CD4-positive, alpha-beta T cell treated with Interleukin-6 at 100 ng/mL for 8 hours (primary cell): ENCODE results near the gene FAM3B.

Source experiments
- DNase-seq: peaks from one replicate; pipeline ENCODE4 v3.0.0-alpha.2; 2020; ENCODE audit warnings: mixed read lengths, low spot score

Gene FAM3B

DNA sequence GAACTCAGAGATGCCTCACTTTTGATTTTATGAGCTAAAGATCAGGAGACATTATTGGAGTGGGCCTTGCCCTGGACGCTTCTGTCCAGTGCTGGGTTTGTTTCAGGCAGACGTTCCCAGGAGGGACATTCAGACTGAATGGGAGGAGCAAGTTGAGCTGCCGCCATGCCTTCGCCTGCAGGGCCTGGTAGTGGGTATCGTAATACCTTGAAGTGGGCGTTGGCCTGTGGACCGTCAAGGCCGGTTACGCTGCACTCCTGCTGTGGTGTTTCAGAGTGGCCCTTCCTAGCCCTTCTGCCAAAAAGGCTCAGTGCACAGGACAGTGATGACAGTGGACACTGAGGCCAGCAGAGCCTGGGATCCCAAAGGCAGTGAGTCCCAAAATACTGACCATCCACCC is 1.6 kb downstream of the FAM3B start:
- DNase-seq = no peak

DNA sequence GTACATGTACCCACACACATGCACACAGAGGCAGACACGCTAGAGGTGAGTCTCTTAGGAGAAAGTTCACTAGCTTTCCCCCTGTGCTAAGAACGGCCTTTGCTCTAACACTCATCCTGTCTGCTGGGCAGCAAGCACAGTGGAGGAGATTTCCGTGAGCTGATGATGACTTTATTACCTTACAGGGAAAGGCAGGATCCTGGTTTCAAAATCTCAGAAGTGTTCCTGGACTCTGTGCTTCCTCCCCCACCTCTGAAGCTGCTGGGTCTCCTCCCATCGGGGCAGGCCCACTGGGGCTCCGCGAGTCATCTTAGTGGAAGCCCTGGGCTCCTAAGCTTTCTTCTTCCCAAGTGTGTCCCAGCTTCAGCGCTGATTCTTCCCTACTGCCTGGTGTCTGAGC is 2.7 kb downstream of the FAM3B start:
- no peak for DNase-seq

DNA sequence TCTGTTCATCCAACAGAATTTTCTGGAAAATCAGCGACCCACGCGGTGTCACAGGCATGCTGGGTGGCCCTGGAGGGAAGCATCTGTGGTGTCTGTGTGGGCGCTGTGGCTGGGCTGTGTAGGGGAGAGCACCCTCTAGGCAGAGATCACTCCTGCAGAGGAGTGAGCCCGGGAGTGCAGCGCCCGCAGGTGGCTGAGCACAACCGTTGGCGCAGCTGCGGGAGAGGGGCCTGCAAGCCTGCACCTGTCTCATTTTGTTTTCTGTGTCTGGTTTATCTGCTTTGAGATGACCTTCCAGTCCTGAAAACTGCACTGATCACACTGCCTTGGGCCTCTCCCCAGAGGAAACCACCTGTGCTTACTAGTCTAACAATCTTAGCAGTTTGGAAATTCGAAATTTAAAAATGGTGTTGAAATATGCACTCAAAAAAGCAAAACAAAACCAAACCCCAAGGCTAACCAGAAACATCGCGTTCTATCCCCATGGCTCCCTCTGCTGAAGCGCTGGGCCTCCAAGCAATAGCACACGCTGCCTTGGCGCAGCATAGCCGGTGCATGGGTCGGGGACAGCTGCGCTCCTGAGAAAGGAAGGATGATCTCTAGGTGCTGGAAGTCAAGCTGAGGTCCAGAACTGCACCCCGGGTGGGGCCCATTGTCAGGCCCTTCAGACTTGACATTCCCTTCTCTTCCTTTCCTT is 4.8 kb downstream of the FAM3B start:
- DNase-seq = no peak

- no peak for DNase-seq
Observed at GRCh38 chr21:41321908-41322495, 5.4 kb downstream of the FAM3B start.

DNA sequence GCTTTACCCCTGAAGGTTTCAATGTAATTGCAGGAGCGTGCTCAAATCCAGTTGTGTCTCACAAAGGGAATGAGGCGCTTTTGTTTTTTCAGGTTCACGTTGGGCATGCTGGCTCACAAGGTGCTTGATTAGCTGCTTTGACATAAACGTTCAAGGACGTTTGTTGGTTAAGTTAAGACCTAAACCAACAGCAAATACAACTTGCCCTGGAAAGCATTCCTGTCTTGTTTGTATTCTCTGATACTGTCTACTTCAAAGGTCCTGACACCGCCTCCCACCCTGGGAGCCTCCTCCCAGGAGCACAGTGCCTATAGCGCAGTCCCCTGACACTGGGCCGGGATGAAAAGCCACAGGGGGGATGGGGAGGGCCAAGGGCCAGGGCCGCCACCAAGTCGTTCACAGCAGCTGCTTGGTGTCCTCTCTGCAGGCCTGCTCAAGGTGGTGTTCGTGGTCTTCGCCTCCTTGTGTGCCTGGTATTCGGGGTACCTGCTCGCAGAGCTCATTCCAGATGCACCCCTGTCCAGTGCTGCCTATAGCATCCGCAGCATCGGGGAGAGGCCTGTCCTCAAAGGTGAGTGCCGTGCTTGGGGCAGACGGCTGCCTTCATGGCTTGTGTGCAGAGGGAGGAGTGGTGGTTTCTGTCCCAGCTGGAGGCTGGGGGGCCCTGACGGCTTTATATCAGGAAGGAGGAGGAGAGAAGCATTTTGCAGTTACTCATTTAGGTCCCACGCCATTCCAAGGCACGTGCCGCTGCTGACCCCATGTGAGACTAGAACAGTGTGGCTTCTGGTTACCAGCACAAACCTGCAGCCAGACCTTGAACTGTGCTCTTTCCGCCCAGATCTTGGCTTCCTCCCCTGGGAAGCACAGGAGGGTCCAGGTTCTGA is 6.1 kb downstream of the FAM3B start:
- no peak for DNase-seq

GRCh38 chr21:41325138-41325912 is 8.7 kb downstream of the FAM3B start:
- DNase-seq = no peak

DNA sequence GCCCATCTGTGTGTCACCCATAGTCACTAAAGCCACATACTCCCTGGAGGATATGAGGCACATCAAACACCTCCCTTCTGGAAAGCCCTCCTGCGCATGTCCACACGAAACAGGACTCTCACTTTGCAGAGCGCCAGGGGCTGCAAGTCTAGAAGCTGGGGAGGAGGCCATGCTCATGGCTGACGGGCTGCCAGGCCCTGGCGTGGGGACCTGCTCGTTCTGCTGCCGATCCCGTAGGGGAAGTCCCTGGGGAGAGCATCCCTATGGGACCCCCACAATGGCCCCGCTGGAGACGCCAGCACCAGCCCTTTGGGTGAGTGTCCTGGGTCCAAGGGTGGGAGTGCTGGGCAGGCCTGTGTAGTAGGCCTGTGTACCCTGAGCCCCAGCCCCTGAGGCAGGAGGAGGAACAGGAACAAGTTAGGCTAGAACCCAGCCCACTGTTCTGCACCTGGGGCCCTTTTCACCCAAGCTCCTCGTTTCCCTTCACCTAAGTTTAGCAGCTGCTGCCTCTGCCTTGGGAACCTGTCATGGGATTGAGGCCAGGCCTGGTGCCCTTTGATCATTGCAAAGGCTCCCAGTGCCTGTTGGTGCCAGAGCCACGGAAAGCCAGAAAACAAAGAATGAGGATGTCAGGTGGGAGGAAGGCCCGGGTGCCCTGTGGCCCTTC is 9.9 kb downstream of the FAM3B start:
- no peak for DNase-seq

- DNase-seq = no peak
Observed at GRCh38 chr21:41327753-41328152, 11.2 kb downstream of the FAM3B start.

GRCh38 chr21:41328660-41329607 is 12.3 kb downstream of the FAM3B start:
- no peak for DNase-seq

GRCh38 chr21:41333752-41334151 is 17.2 kb downstream of the FAM3B start:
- DNase-seq = no peak

DNA sequence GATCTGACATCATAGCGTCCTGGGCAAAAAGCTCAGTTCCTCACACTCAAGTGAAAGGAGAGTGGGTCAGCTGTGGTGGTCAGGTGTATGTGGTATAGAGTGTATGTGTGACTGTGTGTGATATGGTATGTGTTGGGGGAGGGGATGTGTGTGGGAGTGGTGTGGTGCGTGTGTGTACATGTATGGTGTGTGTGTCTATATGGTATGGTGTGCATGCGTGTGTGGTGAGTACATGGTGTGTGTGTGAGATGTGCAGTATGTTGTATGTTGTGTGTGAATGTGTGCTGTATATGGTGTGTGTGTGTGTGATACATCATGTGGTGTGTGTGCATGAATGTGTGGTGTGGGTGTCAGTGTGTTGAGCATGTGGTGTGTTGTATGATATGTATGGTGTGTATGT is 20.9 kb downstream of the FAM3B start:
- no peak for DNase-seq

DNA sequence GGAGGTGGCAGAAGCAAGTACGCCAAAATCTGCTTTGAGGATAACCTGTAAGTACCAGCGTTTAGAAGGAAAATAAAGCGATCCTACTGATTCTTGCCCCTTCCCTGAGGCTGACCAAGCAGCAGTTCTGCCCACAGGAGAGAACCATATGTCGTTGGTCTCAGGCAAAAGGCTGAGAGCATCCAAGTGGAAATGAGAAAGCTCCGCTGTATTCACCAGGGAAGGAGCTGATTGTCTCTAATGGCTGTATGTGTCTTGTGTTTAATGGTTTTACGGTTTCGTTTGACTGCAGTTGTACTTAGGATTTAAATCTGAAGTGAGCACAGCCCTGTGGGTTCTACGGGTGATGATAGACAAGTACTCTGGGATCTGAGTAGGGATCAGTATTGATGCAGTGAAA is 21.9 kb downstream of the FAM3B start:
- no peak for DNase-seq

DNA sequence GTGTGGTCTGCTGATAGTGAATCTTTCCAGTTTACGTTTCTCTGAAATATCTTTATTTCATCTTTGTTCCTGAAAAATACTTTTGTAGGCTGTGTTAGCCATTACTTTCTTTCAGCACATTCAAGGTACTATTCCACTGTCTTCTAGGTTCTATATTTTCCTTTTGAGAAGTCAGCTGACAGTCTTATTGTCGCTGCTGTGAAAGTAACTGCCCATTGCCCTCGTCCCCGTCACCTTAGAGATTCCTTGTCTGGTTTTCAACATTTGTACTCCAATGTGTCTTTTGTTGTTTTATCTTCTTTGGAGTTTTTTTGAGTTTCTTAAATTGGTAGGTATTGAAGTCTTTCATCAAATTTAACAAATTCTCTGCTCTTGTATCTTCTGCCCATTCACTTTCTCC is 25.4 kb downstream of the FAM3B start:
- no peak for DNase-seq

DNA sequence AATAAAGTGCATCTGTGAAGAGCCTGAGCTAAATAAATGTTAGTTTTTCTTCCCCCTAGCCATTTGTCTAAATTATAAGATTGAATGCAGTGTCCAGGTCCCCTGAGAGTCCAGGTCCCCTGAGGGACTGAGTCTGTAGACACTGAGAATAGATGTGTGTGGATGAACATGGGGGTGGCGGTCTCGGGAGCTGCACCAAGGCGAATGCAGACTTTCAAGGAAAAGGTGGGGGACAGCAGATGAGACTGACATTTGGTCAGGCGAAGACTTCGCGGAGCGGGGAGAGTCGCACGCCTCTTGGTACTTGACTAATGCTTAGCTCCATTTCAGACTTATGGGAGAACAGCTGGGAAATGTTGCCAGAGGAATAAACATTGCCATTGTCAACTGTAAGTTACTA is 27.5 kb downstream of the FAM3B start:
- no peak for DNase-seq

DNA sequence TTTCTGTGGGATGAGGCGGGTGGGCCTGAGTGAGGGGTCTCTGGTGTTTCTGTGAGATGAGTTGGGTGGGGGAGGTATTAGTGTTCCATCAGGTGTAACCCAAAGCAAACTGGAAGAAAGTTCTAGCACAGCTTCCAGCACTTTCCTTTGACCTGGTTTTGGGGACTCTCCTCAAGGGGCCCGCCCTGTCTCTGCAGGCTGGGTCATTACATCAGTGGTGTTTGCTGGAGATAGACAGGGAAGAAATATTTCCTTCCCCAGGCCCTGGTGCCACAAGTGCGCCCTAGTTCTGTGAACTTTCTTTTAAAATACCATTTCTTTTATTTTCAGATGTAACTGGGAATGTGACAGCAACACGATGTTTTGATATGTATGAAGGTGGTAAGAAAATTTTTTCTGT is 28.8 kb downstream of the FAM3B start:
- DNase-seq = no peak

GRCh38 chr21:41345934-41346685 is 29.5 kb downstream of the FAM3B start:
- no peak for DNase-seq

GRCh38 chr21:41346758-41347157 is 30.2 kb downstream of the FAM3B start:
- DNase-seq = no peak

- no peak for DNase-seq
Observed at GRCh38 chr21:41348434-41348833, 31.8 kb downstream of the FAM3B start.

DNA sequence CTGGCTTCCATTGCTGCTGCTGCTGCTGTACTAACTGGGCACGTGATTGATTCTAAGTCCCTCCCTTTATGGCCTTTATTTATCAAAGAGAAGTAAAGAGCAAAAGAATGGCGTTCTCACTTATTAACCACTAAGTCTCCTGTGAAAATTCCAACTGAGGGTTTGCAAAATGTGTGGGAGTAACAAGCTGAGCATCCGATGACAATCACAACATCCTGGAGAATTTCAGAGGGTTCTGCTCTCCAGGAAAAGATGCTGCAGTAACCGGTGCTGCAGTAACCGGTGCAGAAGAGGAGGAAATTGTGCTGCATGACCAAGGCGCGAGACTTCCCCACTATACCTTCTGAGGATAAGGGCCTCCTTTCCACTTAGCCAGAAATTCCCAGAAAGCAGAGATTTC is 32.5 kb downstream of the FAM3B start:
- DNase-seq = no peak
